Measurements from ENCODE around the gene NR2E3. TPM values are rescaled to one million over a fixed set of nuclear protein-coding genes. Genes with fewer than 3 reads are reported as not detected.

NR2E3 gene
- total RNA-seq, 1 donor from 2014 or later, result 0.26 TPM

DNA sequence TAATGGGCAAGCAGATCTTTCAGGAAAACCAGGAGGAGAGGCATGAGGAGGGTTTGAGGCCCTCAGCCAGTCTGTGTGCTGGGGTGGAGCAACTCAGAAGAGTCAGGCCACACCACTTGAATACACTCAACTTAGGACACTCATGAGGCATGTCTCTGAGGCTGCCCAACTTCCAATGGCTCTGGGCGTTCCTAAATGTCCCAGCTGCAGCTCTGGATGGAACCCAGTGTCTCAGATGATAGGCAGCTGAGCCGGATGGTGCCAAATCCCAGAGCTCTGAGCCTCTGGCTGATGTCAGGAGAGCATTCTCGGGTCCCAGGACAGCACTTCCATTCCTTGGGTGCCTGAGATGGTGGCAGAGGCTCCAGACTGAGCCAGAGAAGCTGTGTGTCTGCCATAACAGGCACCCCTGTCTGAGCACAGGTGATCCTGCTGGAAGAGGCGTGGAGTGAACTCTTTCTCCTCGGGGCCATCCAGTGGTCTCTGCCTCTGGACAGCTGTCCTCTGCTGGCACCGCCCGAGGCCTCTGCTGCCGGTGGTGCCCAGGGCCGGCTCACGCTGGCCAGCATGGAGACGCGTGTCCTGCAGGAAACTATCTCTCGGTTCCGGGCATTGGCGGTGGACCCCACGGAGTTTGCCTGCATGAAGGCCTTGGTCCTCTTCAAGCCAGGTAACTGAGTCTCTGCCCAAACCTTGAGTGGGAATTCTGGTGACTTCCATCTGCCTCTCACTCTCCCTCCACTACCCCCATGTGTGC is 2.8 kb downstream of the NR2E3 start:
- DNase-seq (ENCODE audit: low read depth) (no peak), FAIRE-seq (no peak)
- Histone ChIP-seq H3K27me3 (ENCODE audit: control insufficient read depth, insufficient read depth, low read length) (no peaks in the 10 kb centered on the region), H3K4me3 (ENCODE audit: low read depth, low read length) (no peak overlapping the region), H3K36me3 (ENCODE audit: control insufficient read depth, insufficient read depth, low read length) (no peaks in the 10 kb centered on the region)
- TF ChIP-seq, protein P1, sequence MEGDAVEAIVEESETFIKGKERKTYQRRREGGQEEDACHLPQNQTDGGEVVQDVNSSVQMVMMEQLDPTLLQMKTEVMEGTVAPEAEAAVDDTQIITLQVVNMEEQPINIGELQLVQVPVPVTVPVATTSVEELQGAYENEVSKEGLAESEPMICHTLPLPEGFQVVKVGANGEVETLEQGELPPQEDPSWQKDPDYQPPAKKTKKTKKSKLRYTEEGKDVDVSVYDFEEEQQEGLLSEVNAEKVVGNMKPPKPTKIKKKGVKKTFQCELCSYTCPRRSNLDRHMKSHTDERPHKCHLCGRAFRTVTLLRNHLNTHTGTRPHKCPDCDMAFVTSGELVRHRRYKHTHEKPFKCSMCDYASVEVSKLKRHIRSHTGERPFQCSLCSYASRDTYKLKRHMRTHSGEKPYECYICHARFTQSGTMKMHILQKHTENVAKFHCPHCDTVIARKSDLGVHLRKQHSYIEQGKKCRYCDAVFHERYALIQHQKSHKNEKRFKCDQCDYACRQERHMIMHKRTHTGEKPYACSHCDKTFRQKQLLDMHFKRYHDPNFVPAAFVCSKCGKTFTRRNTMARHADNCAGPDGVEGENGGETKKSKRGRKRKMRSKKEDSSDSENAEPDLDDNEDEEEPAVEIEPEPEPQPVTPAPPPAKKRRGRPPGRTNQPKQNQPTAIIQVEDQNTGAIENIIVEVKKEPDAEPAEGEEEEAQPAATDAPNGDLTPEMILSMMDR (IDR thresholded peaks at IDR 0.05; ENCODE audit: insufficient read depth, low read length, severe bottlenecking), result no peak

DNA sequence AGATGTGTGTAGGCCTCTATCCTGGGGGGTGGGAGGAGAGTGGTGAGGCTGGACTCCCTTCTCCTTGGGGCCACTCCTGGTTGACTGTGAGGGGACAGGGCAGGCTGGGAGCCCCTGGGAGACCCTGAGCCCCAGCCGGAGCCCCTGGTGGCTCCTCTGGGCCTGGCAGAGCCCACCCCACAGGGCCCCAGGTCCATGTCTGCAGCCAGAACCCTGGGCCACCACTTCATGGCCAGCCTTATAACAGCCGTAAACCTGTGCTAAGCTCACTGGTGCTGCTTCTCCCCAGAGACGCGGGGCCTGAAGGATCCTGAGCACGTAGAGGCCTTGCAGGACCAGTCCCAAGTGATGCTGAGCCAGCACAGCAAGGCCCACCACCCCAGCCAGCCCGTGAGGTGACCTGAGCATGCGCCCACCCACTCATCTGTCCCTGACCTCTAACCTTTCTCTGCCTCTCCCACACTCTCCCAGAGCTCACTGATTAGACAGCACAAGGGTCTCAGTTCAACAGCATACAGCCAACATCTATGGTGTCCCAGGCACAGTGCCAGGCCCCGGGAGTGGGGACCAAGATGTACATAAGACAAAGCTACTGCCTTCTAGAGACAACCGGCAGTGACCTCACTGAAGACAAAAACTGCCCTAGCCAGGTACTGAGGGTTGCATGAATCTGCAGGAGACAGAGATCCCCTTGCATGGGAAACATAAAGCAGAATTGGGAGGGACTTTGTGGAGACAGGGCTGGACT is 3.5 kb downstream of the NR2E3 start:
- H3K36me3 ChIP-seq (ENCODE audit: control insufficient read depth, insufficient read depth, low read length), result no peaks in the 10 kb centered on the region
- H3K4me3 ChIP-seq (ENCODE audit: low read depth, low read length), result no peak overlapping the region
- no peak for FAIRE-seq

DNA sequence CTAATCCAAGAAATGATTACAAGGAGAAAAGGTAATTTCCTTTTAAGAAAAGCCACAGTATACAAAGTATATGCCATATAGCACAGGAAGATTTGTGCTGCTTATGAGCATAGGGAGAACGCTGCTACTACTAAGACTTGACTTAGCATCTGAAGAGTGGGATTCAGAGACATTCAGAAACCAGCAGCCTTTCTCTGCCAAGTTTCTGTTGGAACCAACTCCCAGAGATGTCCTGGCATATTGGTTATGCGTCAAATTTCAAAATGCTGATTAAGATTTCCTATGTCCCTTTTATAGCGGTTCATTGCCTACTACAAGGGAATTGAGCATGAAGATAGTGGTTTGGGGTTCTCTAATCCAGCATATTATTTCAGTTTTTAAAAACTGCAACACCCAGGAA is 4.9 kb downstream of the NR2E3 start:
- TF ChIP-seq, protein P1 (IDR thresholded peaks at IDR 0.05; ENCODE audit: insufficient read depth, low read length, severe bottlenecking), result no peak
- Histone ChIP-seq H3K27me3 (ENCODE audit: control insufficient read depth, insufficient read depth, low read length) (no peaks in the 10 kb centered on the region), H3K36me3 (ENCODE audit: control insufficient read depth, insufficient read depth, low read length) (no peaks in the 10 kb centered on the region), H3K4me3 (ENCODE audit: low read depth, low read length) (no peak overlapping the region)
- no peak for FAIRE-seq
- DNase-seq (ENCODE audit: low read depth), result no peak

More for the DNA sequence above, 3.5 kb downstream of the NR2E3 start:
- no peak for DNase-seq (ENCODE audit: low read depth)
- no peaks in the 10 kb centered on the region for H3K27me3 ChIP-seq (ENCODE audit: control insufficient read depth, insufficient read depth, low read length)
- TF ChIP-seq, protein P1 (IDR thresholded peaks at IDR 0.05; ENCODE audit: insufficient read depth, low read length, severe bottlenecking), result no peak

DNA sequence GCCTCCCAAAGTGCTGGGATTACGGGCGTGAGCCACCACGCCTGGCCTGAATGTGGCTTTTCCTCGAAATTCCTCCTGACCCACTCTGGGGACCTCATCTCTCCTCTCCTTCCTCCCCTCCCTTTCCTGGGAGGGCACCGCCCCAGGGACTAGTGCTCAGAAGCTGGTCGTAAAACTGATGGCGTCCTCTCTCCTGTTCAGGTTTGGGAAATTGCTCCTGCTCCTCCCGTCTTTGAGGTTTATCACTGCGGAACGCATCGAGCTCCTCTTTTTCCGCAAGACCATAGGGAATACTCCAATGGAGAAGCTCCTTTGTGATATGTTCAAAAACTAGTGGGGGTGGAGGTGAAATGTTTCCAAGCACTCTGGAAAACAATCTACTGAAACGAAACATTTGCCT is 7.0 kb downstream of the NR2E3 start:
- DNase-seq (ENCODE audit: low read depth), result no peak
- FAIRE-seq, result no peak
- Histone ChIP-seq H3K36me3 (ENCODE audit: control insufficient read depth, insufficient read depth, low read length) (no peaks in the 10 kb centered on the region), H3K27me3 (ENCODE audit: control insufficient read depth, insufficient read depth, low read length) (no peaks in the 10 kb centered on the region), H3K4me3 (ENCODE audit: low read depth, low read length) (no peak overlapping the region)
- TF ChIP-seq, protein P1 (IDR thresholded peaks at IDR 0.05; ENCODE audit: insufficient read depth, low read length, severe bottlenecking), result no peak

DNA sequence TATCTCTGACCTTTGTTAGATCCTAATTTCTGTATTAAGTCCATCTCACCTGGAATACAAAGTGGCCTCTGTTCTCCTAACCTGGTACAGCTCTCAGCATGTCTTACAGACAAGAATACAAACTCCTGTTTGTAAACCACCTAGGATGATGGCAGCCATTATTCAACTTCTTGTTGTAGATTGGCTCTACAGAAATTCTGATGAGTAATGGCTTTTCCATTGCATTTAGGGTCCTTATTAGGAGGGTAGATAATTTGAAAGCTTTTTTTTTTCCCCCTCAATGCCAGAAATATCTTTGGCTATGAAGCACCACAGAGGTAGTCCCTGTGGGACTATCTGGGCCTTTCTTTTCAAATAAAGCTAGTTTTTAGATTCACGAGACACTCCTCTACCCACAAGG is 9.8 kb downstream of the NR2E3 start:
- no peak overlapping the region for H3K4me3 ChIP-seq (ENCODE audit: low read depth, low read length)
- H3K36me3 ChIP-seq (ENCODE audit: control insufficient read depth, insufficient read depth, low read length), result no peaks in the 10 kb centered on the region
- DNase-seq (ENCODE audit: low read depth), result no peak
- no peak for FAIRE-seq
- TF ChIP-seq, protein P1 (IDR thresholded peaks at IDR 0.05; ENCODE audit: insufficient read depth, low read length, severe bottlenecking), result no peak
- H3K27me3 ChIP-seq (ENCODE audit: control insufficient read depth, insufficient read depth, low read length), result no peaks in the 10 kb centered on the region

All from bronchial epithelial cell (primary cell).